OCI-LY3 (cell line): ENCODE measurements around the gene MIS18A.

Experiments used
- EZH2phosphoT487 ChIP-seq: fragments of 200-600 bp; shearing (Covaris generic); IDR thresholded peaks from 2 replicates; pipeline ENCODE4 v1.6.1; 2018; ENCODE audit warnings: antibody characterized with exemption, mixed run types, low read depth
- TF ChIP-seq, protein P1 (sequence below): fragments of 200-600, 300-600 bp; sonication (generic); IDR thresholded peaks from 2 replicates; pipeline ENCODE4 v1.5.1; 2014; ENCODE audit warnings: antibody characterized with exemption, low read length, low read depth

DNA sequence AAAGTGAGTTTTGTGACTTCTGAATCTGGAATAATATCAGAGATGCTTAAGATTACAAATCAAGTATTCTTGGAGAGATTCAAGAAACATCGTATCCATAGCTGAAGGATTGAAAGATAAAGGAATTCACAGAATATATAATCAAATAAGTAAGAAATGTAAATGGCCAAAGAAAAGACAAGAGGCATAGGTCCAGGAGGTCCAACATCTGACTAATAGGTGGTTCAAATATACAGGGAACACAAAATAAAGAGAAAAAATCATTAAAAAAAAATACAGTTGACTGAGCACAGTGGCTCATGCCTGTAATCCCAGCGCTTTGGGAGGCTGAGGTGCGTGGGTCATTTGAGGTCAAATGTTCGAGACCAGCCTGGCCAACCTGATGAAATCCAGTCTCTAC is 6.6 kb upstream of the MIS18A start:
- TF ChIP-seq, protein P1, sequence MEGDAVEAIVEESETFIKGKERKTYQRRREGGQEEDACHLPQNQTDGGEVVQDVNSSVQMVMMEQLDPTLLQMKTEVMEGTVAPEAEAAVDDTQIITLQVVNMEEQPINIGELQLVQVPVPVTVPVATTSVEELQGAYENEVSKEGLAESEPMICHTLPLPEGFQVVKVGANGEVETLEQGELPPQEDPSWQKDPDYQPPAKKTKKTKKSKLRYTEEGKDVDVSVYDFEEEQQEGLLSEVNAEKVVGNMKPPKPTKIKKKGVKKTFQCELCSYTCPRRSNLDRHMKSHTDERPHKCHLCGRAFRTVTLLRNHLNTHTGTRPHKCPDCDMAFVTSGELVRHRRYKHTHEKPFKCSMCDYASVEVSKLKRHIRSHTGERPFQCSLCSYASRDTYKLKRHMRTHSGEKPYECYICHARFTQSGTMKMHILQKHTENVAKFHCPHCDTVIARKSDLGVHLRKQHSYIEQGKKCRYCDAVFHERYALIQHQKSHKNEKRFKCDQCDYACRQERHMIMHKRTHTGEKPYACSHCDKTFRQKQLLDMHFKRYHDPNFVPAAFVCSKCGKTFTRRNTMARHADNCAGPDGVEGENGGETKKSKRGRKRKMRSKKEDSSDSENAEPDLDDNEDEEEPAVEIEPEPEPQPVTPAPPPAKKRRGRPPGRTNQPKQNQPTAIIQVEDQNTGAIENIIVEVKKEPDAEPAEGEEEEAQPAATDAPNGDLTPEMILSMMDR: no peak
- no peak for TF ChIP-seq EZH2phosphoT487
